Measurements from ENCODE around the gene BMF.

The BMF gene

DNA sequence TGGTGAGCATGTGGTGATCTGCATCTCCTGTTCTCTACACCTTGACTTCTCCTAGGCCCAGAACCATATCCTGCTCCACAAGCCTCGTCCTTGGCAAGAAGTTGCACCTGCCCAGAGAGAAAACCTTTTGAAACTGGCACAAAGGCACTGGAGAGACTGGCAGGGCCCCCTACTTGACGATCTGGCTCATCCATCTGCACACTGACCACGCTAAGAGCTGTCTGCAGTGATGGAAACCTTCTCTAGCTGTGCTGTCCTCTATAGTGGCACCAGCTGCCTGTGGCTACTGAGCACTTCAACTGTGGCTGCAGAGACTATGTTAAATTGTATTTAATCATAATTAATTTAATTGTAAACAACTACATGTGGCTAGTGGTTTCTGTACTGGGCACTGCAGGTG lies 43.5 kb downstream of the BMF start:
- DNase-seq (ENCODE audit: low read depth in 3 of 3) = no peak

DNA sequence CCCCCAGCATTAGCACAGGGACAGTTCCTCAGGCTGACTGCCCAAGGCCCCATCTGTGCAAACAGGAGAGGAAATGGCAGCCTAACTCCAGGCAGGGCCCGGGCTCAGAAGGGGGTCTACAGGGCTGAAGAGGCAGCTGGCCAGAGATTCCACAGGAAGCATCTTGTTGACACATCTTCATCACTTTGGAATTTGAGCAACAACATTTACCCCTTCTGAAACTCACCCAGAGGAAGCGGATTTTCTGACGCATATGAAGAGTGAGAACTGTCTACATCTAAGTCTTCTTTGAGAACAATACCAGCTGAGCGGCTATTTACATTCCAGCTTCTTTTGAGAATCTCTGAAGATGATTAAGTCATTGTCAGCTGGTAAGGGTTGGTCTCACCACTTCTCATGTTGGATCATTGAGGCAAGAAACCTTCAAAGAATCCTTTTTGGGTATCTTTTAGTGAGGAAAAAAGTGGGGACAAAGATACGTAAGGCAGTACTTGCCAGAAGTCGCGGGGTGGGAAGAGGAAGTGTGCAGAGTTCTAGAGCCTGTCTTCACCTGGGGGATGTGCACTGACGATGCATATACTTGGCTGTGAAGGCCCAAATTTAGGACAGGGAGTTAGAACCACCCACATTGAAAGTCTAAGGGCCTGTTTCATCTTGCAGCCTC lies 44.3 kb downstream of the BMF start:
- DNase-seq (ENCODE audit: low read depth in 3 of 3) = no peak

DNA sequence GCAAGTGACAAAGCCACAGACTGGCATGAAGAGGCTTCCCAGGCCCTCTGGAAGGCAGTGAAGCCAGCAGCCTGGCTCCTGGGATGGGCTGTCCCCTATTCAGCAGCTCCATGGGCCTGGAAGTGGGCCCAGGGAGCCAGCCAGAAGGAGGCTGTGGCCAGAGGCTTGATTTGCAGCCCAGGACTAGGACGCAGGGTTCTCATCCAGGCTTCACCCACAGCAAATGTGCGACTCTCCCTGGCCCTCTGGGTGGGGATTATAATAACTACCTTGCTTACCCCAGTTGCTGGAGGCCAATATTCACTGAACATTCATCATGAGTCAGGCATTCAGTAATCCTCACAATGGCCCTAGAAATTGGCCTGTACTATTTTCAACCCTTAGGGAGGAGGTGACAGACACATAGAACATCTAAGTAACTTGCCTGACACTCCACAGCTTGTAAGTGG lies 45.1 kb downstream of the BMF start:
- no peak for DNase-seq (ENCODE audit: low read depth in 3 of 3)

DNA sequence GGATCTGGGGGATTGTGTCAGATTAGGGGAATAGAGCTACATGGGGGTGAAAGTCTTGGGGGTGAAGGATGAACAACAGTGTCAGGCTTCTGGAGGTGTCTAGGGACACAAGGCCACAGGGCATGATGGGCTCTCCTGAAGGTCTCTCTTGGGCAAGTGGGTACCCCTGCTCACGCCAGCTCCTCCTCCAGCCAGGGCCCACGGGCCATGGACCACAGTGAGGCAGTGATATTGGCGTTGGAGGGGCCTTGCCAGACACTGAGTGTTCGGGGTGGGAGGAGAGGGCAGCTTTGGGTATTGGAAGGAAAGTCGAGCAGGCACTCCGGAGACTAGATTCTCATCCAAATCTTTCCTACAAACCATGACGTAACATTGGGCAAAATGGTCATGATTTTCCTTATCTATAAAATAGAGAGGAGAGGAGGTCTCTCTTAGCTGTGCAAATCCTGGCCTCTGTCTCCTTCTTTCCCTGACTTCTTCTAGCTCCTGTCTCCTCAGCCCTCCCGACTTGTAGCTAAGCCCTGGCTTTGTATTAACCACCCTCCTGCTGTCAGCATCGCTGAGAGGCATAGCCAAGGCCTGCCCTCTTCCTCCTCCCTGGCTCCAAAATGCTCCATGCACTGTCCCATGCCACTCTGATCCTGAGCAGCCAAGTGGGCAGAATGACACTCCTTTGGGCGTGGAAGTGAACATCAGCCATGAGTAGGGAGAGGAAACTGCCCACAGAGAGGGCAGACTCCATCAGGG lies 45.7 kb downstream of the BMF start:
- DNase-seq (ENCODE audit: low read depth in 3 of 3) = no peak

DNA sequence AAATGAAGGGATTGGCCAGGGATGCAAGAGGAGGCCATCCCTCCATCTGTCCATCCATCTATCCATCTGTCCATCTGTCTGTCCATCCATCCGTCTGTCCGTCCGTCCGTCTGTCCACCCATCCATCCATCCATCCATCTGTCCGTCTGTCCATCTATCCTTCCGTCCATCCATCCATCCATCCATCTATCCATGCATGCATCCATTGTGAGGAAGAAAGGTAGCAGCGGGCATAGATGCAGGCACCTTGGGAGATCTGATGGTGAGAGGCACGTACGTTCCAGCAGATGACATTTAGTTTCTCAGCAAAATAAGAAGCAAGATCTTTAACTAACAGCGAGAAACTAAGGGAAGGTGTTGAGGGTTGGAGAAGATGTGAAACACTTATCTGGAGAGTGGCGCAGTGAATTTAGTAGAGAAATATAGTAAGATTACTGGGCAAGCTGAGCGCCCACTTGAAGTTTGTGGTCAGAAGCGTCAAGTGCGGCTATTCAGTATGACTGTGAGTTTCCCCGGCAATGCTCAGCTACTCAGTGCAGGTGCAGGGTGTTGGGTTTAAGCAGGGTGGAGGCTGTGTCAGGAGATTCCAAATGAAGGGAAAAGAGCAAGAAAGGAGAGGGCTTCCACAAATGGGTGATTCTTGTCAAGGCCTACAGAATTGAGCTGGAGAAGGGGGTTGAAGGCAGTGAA lies 47.3 kb downstream of the BMF start:
- no peak for DNase-seq (ENCODE audit: low read depth in 3 of 3)

DNA sequence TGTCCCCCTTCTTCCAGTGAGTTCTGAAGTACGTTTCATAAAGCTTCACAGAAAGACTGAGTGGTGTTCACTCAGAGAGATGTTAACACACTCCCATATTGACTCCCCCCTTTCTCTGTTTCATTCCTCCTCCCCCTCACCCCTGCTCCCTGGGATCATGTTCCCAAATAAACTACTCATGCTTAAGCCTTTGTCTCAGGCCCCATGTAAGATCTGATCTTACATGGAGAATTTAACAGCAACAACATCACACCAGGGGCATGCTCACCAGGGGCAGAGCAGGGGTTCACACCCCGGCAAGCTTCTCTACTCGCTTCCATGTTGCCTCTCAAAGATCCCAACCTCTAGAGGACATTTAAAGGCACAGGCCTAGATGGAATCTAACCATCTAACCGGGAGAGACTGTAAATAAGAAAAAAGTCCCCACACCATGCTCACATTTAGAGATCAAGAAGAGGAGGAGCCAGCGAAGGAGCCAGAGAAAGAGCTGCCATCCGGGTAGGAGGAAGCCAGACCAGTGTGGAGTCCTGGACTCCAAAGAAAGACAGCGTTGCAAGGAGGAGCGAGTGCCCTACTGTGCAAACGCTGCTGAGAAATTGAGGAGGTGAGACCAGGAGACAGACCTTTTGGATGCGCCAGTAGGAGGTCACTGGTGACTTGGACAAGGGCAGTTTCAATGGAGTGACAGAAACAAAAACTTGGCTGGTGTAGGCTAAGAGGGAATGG lies 48.3 kb downstream of the BMF start:
- DNase-seq (ENCODE audit: low read depth in 3 of 3) = no peak

DNA sequence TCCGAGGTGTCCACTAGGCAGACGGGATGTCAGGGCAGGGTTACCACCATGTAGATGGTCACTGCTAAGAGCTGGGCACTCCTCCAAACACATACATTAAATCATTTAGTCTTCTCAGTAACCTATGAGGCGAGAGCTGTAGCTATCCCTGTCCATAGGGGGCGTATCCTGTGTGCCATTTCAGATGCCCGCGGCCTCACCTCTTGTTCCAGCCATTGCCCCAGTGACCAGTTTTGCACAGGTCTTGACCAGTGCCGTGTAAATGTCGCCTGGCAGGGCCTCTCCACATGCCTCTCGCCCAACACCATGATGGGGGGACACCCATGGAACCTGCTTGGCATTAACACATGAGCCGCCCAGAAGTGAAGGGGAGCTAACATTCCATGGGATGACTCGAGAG lies 48.9 kb downstream of the BMF start:
- no peak for DNase-seq (ENCODE audit: low read depth in 3 of 3)

DNA sequence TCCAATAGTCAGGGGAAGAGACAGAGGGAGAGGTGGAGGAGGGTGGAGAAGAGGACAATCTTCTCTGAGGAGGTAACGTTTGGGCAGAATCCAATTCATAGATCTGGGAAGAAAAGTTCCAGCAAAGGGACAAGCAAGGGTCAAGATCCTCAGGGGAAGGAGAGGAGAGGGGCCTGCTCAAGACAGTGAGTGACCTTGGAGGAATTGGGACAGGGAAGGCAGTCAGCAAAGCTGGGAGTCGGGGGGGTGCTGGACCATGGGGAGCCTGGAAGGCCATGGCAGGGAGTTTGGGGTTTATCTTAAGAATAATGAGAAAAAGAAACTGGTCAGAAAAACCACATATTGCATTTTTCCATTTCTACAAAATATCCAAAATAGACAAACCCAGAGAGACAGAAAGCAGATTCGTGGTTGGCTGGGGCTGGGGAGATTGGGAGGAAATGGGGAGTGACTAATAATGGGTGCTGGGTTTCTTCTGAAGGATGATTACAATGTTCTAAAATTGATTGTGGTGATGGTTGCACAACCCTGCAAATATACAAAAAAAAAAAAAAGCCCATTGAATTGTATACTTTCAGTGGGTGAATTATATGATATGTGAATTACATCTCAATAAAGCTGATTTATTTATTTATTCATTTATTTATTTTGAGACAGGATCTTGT lies 50.1 kb downstream of the BMF start:
- DNase-seq (ENCODE audit: low read depth in 3 of 3) = no peak

DNA sequence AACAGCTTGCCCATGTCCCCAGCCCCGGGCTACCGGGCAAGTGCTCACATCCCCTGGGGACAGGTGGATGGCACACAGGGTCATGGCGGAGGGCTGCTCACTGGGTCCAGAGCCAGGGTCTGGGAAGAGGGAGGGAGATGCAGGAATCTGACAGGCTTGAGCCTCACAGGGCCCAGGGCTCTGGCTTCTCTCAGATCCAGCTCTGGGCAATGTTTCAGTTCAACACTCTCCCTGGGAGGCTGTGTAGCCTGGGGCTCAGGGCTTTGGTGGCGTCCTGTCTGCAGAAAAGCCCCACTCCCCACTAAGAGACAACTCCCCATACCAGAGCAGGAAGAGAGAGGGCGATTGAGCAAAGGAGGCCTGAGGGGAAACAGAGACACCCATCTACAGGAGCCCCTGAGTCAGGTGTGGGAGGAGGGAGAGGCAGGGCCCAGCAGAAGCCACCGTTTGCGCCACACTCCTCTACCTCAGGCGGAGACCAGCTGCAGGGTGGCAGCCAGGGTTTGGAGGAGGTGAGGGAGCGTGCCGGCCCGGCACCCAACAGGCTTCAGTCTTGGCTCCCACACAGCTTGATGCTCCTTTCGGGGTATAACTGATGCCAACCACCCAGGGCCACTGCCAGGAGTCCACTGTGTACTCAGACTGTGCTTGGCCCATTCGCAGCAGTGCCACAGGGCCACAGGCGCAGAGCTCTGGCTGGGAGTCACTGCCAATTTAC lies 52.9 kb downstream of the BMF start:
- DNase-seq (ENCODE audit: low read depth in 3 of 3) = no peak

DNA sequence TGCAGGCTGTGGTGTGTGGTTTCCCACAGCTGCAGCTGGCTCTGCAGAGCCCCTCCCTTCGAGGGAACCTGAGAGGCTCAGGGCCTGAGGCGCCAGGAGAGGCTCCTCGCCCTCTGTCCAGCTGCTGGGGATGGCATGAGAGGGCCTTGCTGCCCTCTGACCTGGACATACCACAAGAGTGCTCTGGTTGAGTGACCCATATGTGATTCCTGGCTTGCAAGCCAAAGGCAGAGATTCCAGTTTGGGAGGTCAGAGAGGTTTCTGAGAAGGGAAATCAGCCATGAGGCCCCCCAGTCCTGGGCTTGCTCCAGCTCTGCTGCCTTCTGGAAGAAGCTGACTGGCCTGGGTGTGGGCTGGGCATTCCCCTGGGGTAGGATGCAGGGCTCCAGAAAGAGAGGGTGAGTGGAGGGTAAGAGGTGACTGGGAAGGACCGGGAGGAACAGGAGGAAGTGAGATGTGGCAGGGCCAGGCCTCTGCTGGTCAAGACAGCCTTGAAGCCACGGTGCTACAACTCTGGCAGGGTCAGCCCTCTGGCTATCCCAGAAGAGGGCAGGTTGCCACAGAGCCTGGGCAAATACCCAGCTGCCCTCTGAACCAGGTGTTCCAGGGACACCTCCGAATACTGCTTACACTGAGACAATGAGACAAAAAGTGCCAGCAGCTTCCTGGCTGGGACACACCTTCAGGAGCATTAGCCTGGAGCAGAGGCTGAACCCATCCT lies 53.7 kb downstream of the BMF start:
- DNase-seq (ENCODE audit: low read depth in 3 of 3) = no peak

DNA sequence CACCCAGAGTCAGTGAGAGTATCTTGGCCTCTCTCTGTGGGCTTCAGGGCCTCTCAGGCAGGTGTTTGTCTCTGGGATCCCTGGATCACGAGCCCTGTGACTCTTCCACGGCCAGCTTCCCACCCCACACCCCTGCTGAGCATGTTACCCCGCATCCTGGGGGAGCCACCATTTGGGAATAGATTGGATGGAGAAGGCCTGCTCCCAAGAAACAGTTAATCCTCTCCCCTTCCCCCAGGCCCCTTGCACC lies 54.1 kb downstream of the BMF start:
- no peak for DNase-seq (ENCODE audit: low read depth in 3 of 3)

DNA sequence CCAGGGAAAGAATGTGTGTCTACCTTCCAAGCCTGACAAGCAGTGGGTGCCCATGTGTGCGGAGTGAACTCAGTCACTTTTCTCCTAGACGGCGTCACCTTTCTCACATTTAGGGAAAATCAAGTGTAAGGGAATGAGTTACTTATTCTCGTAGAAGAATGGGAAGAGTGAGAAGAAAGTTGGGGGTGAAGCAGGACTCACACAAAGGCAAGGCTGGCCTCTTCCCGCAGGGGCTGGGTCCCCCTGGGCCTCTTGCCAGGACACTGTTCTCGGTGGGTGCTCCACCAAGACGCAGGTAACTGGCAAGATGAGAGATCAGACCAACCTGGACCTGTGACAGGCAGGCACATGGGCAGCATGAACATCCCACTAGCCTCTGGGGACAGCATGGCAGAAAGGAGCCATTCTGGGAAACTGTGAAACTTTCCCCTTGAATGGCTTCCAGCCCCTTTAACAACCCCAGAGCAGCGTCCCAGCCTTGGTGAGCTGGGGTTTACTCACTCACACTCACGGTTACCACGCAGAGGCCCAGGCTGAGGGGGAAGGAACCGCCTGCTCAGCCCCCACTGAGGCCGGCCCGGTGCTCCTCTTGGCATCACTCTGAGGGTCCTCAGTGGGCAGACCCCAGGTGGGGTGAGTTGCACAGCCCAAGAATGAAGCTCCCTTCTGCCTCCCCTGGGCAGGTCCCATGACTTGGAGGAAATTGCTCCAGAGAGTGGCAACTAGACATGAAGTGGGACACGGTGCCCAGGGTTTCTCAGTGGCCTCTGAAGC lies 54.7 kb downstream of the BMF start:
- no peak for DNase-seq (ENCODE audit: low read depth in 3 of 3)

DNA sequence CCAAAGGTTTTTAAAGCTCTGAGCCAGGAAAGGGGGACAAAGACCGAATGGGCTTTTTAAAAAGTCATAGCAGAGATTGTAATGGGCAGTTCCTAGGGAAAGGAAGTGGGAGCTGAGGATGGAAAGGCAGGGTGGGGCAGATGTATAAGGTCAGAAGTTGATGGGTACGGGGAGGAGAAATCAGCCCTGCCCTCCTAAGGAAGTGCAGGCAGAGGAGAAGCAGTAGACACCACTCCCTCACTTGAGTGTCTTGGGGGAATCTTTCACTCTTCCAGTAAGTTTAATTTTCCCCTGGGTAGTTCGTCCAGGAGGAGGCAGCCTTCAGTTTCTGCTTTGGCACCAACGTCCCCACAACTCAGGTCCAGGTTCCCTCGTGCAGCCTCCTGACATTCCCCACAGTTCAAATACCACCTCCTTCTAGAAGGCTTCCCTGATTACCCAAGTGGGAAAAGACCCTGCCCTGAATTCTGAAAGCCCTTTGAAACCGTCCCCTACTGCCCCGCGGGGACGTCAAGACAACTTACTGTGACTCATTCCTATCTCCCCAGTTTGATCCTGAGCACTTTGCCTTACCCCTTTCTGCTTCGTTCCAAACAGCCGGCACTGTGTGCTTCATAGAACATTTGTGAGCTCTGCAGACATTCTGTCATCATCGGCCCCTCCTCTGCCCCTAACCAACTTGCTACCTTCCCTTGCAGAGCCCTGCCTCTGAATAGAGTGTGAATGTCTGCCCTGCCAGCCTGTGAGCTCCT lies 55.4 kb downstream of the BMF start:
- no peak for DNase-seq (ENCODE audit: low read depth in 3 of 3)

DNA sequence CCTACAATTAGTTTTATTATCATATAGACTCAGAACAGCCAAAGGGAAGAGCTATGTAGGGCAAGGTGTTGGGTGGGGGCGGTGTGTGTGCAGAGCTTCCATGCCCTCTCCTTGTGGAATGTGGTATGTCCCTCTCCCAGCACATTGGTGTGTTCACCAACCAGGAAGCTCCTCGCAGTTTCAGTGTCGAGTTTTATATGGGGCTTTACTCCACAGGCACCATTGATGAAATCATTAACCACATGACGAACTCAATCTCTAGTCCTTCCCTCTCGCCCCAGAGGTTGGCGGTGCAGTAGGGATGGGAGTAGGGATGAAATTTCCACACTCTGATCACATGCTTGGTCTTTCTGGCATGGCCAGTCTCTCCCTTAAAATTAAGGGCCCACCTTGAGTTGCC lies 56.1 kb downstream of the BMF start:
- no peak for DNase-seq (ENCODE audit: low read depth in 3 of 3)

DNA sequence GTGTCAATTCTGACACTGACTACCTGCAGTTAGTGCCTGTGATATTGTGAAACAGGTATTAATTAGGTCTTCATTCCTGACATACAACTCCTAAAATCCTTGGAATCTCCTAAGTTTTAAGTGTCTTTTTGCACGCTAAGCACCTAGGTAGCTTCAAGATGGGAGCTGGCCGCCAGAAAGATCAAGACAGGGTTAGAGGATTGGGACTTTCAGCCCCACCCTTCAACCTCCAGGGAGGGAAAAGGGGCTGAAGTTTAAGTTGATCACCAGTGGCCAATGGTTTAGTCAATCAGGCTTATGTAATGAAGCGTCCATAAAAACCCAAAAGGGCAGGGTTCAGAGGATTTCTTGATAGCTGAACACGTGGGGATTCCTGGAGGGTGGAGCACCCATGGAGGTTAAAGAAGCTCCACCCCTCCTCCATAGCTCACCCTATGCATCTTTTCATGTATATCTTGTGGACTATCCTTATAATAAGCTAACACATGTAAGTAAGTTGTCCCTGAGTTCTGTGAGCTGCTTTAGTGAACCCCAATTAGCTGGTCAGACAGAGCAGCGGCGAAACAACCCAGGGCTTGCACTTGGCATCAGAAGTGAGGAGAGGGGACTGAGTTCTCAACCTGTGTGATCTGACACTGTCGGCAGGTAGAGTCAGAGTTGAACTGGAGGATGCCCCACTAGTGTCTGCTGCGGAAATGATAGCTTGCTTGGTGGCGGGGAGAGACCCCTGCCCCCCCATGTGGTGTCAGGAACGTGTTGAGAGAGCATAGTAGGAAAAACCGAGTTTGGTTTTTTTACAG lies 56.9 kb downstream of the BMF start:
- no peak for DNase-seq (ENCODE audit: low read depth in 3 of 3)

DNA sequence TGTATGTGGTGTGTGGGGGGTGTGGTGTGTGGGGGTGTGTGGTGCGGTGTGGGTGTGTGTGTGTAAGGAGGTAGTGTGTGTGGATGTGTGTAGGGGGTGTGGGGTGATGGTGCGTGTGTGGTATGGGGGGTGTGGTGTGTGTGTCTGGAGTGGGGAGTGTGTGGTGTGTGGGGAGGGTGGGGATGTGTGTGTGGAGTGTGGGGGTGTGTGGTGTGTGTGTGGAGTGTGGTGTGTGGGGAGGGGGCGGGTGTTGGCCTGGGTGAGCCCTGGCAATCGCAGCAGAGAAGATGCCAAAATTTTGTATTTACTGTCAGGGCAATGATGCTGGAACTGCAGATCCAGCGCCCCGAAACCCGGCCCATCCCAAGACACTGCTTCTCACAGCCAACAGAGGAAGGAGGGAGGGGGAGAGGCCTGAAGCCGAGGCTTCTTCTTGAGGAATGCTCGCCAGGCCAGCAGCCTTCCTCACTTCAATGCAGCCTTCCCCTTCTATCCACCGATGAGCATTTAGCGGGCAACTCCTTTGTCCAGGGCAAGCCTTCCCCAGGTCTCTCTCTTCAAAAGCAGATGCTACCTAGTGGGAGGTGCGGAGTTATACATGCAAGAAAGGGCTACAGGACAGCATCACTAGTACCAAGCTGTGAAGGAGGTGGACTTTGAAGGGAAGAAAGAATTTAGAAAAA lies 57.8 kb downstream of the BMF start:
- no peak for DNase-seq (ENCODE audit: low read depth in 3 of 3)

DNA sequence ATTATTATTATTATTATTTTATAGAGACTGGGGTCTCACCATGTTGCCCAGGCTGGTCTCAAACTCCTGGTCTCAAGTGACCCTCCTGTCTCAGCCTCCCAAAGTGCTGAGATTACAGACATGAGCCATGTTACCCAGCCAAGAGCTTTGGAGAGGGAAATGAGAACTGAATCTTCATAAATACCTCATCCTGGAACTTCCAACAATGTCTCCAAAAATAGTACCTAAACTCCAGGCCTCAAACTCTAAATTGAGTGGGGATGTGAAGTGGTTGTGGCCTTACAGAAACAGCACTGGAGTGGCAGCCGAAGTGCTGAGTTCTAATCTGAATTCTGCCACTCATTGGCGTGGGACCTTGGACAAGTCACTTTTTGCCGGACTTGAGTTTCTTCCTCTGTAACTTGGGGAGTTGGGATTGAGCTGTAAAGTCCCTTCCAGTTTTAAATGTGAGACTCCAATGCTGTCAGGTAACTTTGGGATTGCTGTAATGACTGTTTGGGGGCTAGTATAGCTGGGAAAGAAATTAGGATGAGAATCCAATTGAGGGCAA lies 59.7 kb downstream of the BMF start:
- DNase-seq (ENCODE audit: low read depth in 3 of 3) = no peak

All from stimulated activated CD4-positive, alpha-beta T cell treated with anti-CD3 and anti-CD28 coated beads, TNF-alpha, amount 100 ng/mL, for 4 hours (primary cell).